GM18909 (cell line): ENCODE measurements around the gene SLC12A2.

Source experiments
- ATAC-seq: cut with Tn5 transposase; IDR thresholded peaks from one replicate; pipeline ENCODE4 v1.9.1; 2021; ENCODE audit warnings: mild to moderate bottlenecking; ENCODE audit not compliant: unreplicated experiment, poor library complexity

The SLC12A2 gene

GRCh38 chr5:128093368-128093767 is 9.8 kb downstream of the SLC12A2 start:
- ATAC-seq, result no peak

GRCh38 chr5:128097224-128097623 is 13.7 kb downstream of the SLC12A2 start:
- ATAC-seq, result no peak

- ATAC-seq, result no peak
Measured at GRCh38 chr5:128097781-128098180, 14.2 kb downstream of the SLC12A2 start.

GRCh38 chr5:128099944-128100343 is 16.4 kb downstream of the SLC12A2 start:
- no peak for ATAC-seq

GRCh38 chr5:128100860-128101557 is 17.4 kb downstream of the SLC12A2 start:
- ATAC-seq, result no peak

GRCh38 chr5:128101676-128102075 is 18.1 kb downstream of the SLC12A2 start:
- ATAC-seq, result no peak

- ATAC-seq, result no peak
Measured at GRCh38 chr5:128105203-128105602, 21.6 kb downstream of the SLC12A2 start.

- ATAC-seq, result no peak
Measured at GRCh38 chr5:128109138-128109537, 25.6 kb downstream of the SLC12A2 start.

- ATAC-seq, result no peak
Measured at GRCh38 chr5:128109766-128110165, 26.2 kb downstream of the SLC12A2 start.

- ATAC-seq, result no peak
Measured at GRCh38 chr5:128111818-128112448, 28.4 kb downstream of the SLC12A2 start.

GRCh38 chr5:128116445-128116844 is 32.9 kb downstream of the SLC12A2 start:
- ATAC-seq, result no peak

GRCh38 chr5:128118214-128118613 is 34.6 kb downstream of the SLC12A2 start:
- ATAC-seq, result no peak

- ATAC-seq, result no peak
Measured at GRCh38 chr5:128121651-128122050, 38.1 kb downstream of the SLC12A2 start.

GRCh38 chr5:128123936-128124335 is 40.4 kb downstream of the SLC12A2 start:
- ATAC-seq, result no peak

GRCh38 chr5:128126241-128126640 is 42.7 kb downstream of the SLC12A2 start:
- no peak for ATAC-seq

GRCh38 chr5:128132499-128132898 is 48.9 kb downstream of the SLC12A2 start:
- ATAC-seq, result no peak

GRCh38 chr5:128135286-128135685 is 51.7 kb downstream of the SLC12A2 start:
- ATAC-seq, result no peak

- no peak for ATAC-seq
Measured at GRCh38 chr5:128143911-128144310, 60.3 kb downstream of the SLC12A2 start.

GRCh38 chr5:128144491-128144890 is 60.9 kb downstream of the SLC12A2 start:
- no peak for ATAC-seq

- no peak for ATAC-seq
Measured at GRCh38 chr5:128146671-128147070, 63.1 kb downstream of the SLC12A2 start.

GRCh38 chr5:128154943-128155342 is 71.4 kb downstream of the SLC12A2 start:
- no peak for ATAC-seq

GRCh38 chr5:128155776-128156175 is 72.2 kb downstream of the SLC12A2 start:
- no peak for ATAC-seq
